Osteocyte (in vitro differentiated cells): Measurements from ENCODE around the gene STARD3. TPM values are rescaled to one million over a fixed set of nuclear protein-coding genes. Genes with fewer than 3 reads are reported as not detected.
A peak's percentile ranks its signal among the peaks of the same experiment; 100 is the strongest.

ENCODE experiments used
- DNase-seq: peaks from one replicate; pipeline ENCODE4 v3.0.0; 2021; ENCODE audit warnings: mixed read lengths; ENCODE audit not compliant: unreplicated experiment; ENCODE audit errors: extremely low spot score
- H3K27ac Mint-ChIP-seq: one replicate; pipeline ENCODE4 v1.8.0; 2021; ENCODE audit warnings: mild to moderate bottlenecking, mixed read lengths; ENCODE audit not compliant: unreplicated experiment
- H3K27me3 Mint-ChIP-seq: one replicate; pipeline ENCODE4 v1.8.0; 2021; ENCODE audit warnings: mixed read lengths; ENCODE audit not compliant: unreplicated experiment
- H3K36me3 Mint-ChIP-seq: one replicate; pipeline ENCODE4 v1.8.0; 2021; ENCODE audit warnings: mixed read lengths; ENCODE audit not compliant: unreplicated experiment
- H3K4me1 Mint-ChIP-seq: one replicate; pipeline ENCODE4 v1.8.0; 2021; ENCODE audit warnings: mixed read lengths; ENCODE audit not compliant: unreplicated experiment
- H3K4me3 Mint-ChIP-seq: one replicate; pipeline ENCODE4 v1.8.0; 2021; ENCODE audit warnings: mild to moderate bottlenecking, moderate library complexity, mixed read lengths; ENCODE audit not compliant: unreplicated experiment
- H3K9me3 Mint-ChIP-seq: one replicate; pipeline ENCODE4 v1.8.0; 2021; ENCODE audit warnings: mixed read lengths; ENCODE audit not compliant: unreplicated experiment
- total RNA-seq: library from RNA; stranded (reverse); gene quantifications from 2 replicates; pipeline ENCODE4 v1.2.1, GENCODE V29; 2021
- TF ChIP-seq, protein P1 (sequence below): fragments of 200-600 bp; sonication (generic); IDR thresholded peaks from 2 replicates; pipeline ENCODE4 v1.5.0; 2021; ENCODE audit warnings: antibody characterized with exemption, mild to moderate bottlenecking, moderate library complexity

STARD3 gene
- total RNA-seq, 1 donor from 2014 or later, result 68.9 TPM

DNA sequence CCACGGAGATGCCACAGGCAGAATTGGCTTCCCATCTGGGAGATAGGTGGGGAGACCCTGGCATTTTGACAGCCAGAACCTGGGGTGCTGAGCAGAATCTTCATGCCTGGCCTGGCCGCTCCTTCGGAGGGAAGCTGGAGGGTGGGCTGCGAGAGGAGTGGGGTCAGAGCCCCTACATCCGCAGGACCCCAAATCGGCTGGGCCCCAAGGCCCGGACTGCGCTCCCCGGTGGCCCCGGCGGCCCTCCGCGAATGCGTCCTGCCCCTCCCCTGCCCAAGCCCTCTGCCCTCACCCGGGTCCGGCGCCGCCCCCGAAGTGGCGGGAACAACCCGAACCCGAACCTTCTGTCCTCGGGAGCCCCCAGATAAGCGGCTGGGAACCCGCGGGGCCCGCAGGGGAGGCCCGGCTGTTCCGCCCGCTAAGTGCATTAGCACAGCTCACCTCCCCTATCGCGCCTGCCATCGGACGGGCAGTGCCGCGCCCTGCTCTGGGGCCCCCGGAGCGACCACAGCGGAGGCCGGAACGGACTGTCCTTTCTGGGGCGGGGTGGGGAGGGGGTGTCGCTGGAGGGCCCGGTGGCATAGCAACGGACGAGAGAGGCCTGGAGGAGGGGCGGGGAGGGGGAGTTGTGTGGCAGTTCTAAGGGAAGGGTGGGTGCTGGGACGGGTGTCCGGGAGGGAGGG, 30.5 kb downstream of the STARD3 start:
- Mint-ChIP-seq H3K4me3 (no peak overlapping the region), H3K9me3 (no peaks in the 10 kb centered on the region), H3K4me1 (peaks cover 53% of the 10 kb centered on the region), H3K27ac (no peak overlapping the region), H3K27me3 (peaks cover 8% of the 10 kb centered on the region), H3K36me3 (no peaks in the 10 kb centered on the region)
- TF ChIP-seq, protein P1, sequence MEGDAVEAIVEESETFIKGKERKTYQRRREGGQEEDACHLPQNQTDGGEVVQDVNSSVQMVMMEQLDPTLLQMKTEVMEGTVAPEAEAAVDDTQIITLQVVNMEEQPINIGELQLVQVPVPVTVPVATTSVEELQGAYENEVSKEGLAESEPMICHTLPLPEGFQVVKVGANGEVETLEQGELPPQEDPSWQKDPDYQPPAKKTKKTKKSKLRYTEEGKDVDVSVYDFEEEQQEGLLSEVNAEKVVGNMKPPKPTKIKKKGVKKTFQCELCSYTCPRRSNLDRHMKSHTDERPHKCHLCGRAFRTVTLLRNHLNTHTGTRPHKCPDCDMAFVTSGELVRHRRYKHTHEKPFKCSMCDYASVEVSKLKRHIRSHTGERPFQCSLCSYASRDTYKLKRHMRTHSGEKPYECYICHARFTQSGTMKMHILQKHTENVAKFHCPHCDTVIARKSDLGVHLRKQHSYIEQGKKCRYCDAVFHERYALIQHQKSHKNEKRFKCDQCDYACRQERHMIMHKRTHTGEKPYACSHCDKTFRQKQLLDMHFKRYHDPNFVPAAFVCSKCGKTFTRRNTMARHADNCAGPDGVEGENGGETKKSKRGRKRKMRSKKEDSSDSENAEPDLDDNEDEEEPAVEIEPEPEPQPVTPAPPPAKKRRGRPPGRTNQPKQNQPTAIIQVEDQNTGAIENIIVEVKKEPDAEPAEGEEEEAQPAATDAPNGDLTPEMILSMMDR, result no peak
- no peak for DNase-seq

GRCh38 chr17:39667945-39668924, 31.3 kb downstream of the STARD3 start, which contains the start of gene PNMT:
Gene PNMT (plus strand): TSS chr17:39668453. CDS start chr17:39668476, 23 bp downstream.
- H3K4me3 Mint-ChIP-seq, result peak within 1 kb of the TSS; percentile 55
- no peaks in the 10 kb centered on the region for H3K36me3 Mint-ChIP-seq
- peaks cover 46% of the 10 kb centered on the region for H3K4me1 Mint-ChIP-seq
- H3K27ac Mint-ChIP-seq, result no peak within 1 kb of the TSS
- no peaks in the 10 kb centered on the region for H3K9me3 Mint-ChIP-seq
- H3K27me3 Mint-ChIP-seq, result peaks cover 8% of the 10 kb centered on the region
- no peak for DNase-seq
- TF ChIP-seq, protein P1, result peak; percentile 70

- Mint-ChIP-seq H3K9me3 (no peaks in the 10 kb centered on the region), H3K27me3 (peaks cover 8% of the 10 kb centered on the region), H3K4me3 (no peak overlapping the region), H3K4me1 (peaks cover 35% of the 10 kb centered on the region), H3K36me3 (no peaks in the 10 kb centered on the region), H3K27ac (no peak overlapping the region)
- no peak for DNase-seq
- TF ChIP-seq, protein P1, result no peak
Measured at GRCh38 chr17:39669897-39670735, 33.2 kb downstream of the STARD3 start.

DNA sequence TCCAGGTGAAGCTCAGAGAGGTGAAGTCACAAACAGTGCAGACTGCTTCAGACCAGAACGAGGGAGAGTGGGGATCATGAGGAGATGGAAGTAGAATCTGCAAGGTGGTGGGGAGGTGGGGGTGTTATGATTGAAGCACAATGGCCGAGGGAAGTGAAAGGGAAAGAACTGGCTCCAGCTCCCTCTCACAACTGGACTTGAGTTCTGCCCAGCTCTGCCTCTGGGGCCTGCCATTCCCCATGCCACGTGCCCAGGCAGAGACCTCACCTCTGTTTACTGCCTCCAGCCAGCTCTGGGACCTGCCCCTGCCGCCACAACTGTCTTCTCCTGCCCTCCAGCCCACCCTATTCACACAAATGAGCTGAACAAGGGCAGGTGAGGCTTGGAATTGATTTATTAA, 33.8 kb downstream of the STARD3 start:
- Mint-ChIP-seq H3K27ac (no peak overlapping the region), H3K4me3 (no peak overlapping the region), H3K4me1 (peaks cover 36% of the 10 kb centered on the region), H3K9me3 (no peaks in the 10 kb centered on the region), H3K36me3 (no peaks in the 10 kb centered on the region), H3K27me3 (peaks cover 8% of the 10 kb centered on the region)
- TF ChIP-seq, protein P1, result no peak
- no peak for DNase-seq
